Measurements from ENCODE around the gene NINJ2.
"Not testable (repeated sequence)": the region's sequence is repeated elsewhere in the genome, so short reads cannot be mapped to it uniquely, and the experiment has no call there.

NINJ2 gene, protein sequence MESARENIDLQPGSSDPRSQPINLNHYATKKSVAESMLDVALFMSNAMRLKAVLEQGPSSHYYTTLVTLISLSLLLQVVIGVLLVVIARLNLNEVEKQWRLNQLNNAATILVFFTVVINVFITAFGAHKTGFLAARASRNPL

DNA sequence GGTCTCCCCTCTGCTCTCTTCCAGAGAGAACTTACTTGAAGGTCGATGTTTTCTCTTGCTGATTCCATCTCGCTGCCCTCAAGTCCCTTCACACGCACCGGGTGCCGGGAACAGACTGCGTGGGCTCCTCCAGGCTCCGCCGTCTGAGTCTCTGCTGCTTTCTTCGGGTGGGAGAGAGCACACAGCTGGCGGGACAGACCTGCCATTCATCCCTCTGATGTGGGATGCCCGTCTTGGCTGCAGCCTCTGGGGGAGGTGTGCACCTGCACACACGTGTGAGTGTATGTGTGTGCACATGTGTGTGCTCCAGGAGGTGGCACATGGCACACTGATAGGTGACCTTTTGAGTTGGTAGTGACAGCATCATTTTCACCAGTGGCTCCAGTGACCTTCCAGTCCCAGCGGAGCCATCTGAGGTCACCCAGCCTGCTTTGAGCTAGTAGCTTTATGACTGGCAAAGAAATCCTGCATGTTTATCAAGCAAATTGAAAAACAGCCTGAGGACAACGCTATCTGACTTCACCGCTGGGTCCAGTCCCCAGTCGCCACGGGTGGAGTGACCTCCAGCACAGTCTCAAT, at the start of gene NINJ2:
Gene NINJ2 (minus strand): TSS at position 153 of the 579 bp plus-strand sequence. CDS start 85 bp downstream, at position 68.
- DNase-seq (ENCODE audit: extremely low spot score, insufficient read length, low read depth) (no peak), FAIRE-seq (no peak)

DNA sequence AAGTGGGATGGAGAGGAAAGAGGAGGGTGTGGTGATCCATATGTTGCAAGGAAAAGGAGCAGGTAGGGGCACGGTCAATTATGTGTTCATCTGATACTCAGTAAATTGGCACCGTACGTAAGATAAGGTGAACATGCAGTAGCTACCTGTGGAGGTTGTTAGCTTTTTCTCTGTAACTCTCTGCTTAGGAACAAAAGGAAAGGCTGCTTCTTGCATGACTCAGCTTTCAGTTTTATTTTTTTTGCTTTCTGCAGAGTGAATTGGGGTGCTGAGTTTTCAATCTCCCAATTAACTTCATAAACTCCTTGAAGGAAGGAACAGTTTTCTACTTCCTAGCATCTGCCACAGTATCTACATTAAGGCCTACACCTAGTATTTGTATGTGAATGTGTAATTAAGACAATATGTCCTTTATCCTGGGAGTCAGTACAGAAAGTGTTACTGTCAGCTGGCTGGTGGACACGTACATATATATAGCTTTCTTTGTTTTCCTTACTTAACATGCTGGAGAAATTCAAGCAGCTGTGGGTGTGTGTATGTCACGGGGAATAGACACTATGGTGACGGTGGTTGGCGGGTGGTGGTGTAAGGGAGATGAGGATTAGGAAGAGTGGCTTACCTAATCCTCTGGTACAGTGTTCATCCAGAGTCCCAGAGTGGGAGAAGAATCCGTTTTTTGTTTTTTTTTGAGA, 49.1 kb upstream of the NINJ2 start:
- FAIRE-seq = peak; percentile 9
- DNase-seq (ENCODE audit: extremely low spot score, insufficient read length, low read depth) = no peak

DNA sequence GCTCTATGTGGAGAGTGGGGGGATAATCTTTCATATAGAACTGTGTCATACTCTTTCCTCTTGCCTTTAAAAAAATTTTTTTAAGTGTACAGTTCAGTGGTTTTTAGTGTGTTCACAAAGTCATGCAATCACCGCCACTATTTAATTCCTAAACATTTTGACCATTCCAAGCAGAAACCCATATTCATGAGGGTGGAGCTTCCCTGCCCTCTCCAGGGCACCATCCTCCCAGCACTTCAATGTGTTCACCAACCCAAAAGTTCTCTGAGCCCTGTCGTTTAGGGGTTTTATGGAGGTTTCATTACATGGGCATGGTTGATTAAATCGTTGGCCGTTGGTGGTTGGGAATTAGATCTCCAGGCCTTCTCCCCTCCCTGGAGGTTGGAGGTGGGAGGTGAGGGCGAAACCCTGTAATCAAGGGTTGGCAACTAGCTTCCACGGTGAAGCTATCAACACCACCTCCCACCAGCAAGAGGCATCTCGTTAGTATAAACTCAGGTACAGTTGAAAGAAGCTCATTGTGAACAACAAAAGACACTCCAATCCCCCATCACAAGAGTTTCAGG, 46.3 kb upstream of the NINJ2 start:
- DNase-seq (ENCODE audit: extremely low spot score, insufficient read length, low read depth) (no peak), FAIRE-seq (no peak)

DNA sequence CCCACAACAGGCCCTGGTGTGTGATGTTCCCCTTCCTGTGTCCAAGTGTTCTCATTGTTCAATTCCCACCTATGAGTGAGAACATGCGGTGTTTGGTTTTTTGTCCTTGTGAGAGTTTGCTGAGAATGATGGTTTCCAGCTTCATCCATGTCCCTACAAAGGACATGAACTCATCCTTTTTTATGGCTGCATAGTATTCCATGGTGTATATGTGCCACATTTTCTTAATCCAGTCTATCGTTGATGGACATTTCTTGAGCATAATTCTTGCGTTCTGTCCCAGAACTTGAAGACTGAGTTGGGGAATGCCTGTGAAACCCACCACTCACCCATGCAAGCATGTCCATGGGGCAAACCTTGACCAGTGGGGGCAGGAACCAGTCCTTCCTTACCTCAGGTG, 44.8 kb upstream of the NINJ2 start:
- DNase-seq (ENCODE audit: extremely low spot score, insufficient read length, low read depth); FAIRE-seq: not testable (repeated sequence)

DNA sequence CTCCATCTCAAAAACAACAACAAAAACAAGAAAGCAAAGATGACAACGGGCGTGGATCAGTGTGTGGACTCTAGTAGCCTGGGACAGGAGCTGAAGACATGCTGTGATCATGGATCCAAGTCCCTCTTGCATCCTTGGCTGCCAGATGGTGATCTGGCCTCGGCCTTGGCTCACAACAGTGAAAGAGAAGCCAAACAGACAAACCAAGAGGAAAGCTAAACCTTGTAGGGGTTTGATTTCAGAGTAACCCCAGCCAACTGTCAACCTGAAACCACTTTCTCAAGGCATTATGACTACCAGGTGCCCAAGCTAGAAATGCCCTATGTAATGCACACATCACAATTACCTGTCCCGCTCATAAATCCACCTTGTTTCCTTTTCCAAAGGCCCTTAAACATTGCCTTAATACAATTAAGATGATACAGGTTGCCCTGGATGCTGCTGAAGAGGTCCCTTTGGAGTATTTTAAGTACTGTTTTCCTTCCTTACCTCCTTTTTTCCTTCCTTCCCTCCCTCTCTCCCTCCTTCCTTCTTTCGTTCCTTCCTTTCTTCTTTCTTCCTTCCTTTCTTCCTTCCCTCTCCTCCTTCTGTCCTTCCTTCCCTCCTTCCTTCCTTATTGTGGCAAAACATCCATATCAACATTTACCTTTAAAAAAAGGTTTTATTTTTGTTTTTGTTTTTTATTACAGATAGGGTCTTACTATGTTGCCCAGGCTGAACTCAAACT, 41.4 kb upstream of the NINJ2 start:
- DNase-seq (ENCODE audit: extremely low spot score, insufficient read length, low read depth) = no peak
- FAIRE-seq = no peak

DNA sequence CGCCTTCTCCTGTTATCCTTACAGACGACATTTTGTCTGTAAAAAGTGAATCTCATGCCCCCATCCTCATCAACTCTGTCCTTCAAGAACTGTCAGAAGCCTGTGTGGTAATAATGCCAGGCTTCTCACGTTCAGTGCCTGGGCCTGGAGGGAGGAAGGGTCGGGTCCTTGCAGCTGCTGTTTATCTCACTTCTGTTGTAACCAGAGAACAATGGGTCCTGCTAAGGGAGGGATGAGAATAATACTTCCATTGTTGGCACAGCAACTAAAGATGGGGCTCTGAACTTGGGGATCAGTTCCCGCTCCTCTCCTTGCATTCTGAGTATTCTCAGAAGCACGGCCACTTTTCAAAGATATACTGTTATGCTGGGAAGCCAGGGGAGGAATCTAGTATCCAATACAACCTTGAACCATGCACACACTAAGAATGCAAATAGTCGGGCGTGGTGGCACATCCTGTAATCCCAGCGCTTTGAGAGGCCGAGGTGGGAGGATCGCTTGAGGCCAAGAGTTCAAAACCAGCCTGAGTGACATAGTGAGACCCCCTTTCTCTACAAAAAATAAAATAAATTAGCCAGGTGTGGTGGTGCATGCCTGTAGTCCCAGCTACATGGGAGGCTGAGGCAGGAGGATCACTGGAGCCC, 38.8 kb upstream of the NINJ2 start:
- no peak for FAIRE-seq

DNA sequence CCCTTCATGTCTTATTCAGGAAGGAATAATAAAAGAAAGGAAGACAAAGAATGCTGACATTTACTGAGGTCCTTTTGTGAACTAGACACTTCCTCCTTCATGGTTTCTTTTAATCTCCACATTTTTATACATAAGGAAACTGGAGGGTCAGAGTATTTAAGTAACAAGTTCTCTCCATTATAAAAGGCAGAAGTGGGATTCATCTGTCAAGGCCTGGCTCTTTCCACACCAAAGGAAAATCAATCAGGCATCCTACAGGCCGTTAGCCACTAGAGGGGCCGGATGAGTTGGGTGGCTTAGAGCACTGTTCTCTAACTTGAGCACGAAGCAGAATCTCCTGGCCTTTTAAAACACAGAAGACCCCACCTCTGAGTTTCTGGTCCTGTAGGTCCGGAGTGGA, 36.8 kb upstream of the NINJ2 start:
- no peak for DNase-seq (ENCODE audit: extremely low spot score, insufficient read length, low read depth)
- FAIRE-seq = no peak

More for the DNA sequence above, 38.8 kb upstream of the NINJ2 start:
- DNase-seq (ENCODE audit: extremely low spot score, insufficient read length, low read depth) = no peak

DNA sequence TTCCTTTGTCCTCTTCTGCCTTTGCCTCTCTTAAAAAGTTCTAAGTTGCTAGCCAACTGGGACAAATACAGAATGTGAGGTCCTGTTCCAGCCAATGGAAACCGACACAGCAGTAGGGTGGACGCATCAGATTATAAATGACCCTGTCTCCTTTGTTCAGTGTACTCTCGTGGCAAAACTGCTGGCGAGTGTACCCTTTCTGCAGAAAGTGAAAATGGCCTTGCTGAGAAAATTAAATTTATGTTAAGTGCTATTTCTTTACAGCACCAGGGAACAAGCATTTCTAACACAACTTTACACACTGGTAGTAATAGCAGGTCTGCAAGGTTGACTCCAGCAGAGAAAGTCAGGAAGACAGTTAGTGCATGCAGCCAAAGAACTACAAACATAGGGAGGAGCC, 35.0 kb upstream of the NINJ2 start:
- not testable (repeated sequence) for DNase-seq (ENCODE audit: extremely low spot score, insufficient read length, low read depth); FAIRE-seq

DNA sequence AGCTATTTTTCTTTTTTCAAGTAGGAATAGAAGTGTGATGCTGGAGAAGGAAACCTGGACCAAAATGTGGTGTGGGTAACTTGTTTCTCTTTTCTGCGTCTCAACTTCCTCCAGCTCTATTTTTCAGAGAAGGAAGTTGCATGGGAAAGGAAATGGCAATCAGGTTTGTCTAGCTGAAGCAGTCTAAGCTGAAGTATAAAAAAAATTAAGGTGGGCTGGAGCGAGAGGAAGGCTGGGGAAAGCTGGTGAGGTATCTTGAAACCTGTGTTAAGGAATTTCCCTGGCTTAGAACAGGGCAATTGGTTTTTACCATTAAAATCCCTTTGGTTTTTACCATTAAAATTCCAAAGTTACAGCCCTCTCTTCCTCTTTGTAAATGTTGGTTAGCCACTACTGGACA, 34.2 kb upstream of the NINJ2 start:
- DNase-seq (ENCODE audit: extremely low spot score, insufficient read length, low read depth) (no peak), FAIRE-seq (peak; percentile 18)

DNA sequence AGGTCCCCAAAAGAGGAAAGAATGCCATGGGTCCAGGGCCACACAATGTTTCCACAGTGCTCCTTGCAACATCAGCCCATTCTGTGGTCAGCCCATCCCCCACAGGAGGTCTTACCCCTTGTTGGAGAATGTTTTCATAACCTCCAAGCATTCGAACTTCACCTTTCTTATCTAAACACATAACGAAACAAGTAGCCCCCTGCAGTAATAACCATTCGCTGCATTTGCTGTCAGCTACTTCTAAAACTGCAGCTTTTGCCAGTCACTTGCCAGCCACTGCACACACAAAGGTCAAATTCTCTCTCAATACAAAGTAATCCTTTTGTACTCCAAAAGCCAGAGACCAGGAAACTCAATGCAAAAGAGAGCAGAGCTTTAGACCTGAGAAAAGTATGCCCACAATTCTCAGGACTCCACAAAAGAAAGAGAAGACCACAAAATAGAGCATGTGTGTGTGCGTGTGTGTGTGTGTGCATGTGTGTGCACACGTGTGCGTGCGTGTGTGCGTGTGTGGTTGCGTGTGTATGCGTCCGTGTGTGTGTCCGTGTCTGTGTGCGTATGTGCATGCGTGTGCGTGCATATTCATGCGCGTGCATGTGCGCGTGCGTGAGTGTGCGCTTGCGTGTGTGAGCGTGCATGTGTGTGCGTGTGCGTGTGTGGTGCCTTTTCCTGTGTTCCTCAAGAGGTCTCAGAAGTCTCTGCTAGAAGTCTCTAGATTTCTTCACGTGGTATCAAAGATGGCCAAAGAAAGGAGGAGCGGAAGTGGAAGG, 31.7 kb upstream of the NINJ2 start:
- DNase-seq (ENCODE audit: extremely low spot score, insufficient read length, low read depth) (no peak), FAIRE-seq (no peak)

DNA sequence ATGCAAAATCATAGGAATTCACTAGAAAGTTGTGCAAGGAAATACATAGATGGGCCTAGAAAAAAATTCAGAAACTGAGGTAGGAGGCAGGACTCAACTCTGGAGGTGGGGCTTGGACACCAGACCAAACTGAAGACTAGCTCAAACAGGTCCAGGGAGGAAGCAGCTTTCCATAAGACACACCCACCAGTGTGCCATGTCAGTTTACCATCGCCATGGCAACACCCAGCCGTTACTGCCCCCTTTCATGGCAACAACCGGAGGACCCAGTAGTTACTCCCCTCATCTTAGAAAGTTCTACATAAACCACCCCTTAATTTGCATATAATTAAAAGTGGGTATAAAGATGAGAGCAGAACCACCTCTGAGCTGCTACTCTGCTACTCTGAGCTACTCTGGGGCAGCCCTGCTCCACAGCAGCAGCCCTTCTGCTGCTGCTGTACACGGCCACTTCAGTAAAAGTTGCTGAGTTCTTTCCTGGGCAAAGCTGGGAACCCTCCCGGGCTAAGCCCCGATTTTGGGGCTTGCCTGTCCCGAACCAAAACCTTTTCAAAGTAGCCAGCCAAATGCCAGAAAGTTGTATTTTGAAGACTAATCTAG, 30.8 kb upstream of the NINJ2 start:
- DNase-seq (ENCODE audit: extremely low spot score, insufficient read length, low read depth) (no peak), FAIRE-seq (no peak)

DNA sequence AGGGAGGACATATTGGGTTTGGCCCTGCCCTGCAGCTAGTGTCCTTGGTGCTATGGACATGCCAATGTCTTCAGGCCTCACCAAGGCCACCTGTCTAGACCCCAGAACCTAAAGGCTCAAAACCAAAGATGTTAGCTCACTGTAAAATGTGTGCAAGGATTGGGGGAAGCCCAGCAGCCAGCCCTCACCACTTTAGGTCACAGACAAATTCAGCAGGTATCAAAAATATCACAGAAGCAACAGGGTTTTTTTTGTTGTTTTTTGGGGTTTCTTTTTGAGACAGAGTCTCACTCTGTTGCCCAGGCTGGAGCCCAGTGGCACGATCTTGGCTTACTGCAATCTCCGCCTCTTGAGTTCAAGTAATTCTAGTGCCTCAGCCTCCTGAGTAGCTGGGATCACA, 29.0 kb upstream of the NINJ2 start:
- FAIRE-seq = no peak
- no peak for DNase-seq (ENCODE audit: extremely low spot score, insufficient read length, low read depth)

DNA sequence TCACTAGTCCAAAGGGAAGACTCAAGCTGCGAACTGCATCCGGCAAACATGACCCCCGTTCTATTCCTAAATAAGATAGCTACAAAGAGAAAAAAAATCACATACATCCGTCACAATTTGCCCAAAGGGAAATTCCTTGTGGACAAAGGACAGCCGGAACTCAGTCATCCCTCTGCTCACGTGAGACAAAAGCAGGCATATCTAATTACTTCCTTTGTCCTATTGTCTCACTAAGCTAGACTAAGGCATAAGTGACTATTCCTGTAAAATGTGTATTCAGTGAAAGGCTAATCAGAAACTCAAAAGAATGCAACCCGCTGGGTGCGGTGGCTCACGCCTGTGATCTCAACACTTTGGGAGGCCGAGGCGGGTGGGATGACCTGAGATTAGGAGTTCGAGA, 27.2 kb upstream of the NINJ2 start:
- FAIRE-seq = no peak
- DNase-seq (ENCODE audit: extremely low spot score, insufficient read length, low read depth) = no peak

DNA sequence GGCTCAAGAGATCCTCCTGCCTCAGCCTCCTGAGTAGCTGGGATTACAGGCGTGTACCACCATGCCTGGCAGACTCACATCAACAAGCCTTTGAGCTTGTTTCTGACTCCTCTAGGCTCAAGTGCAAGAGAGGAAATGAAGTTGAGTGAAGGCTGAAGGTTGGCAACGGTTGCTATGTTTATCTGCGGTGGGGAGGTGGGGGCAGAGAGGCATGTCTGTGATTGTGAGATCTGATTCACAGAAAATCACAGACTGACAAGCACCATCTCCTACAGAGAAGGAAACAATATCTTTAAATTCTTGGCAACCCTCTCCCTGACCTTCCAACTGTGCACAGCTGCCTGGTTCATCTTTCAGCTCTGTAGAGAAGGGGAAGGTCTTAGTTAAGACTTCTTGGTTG, 22.1 kb upstream of the NINJ2 start:
- peak; percentile 89 for FAIRE-seq
- DNase-seq (ENCODE audit: extremely low spot score, insufficient read length, low read depth) = peak; percentile 44

DNA sequence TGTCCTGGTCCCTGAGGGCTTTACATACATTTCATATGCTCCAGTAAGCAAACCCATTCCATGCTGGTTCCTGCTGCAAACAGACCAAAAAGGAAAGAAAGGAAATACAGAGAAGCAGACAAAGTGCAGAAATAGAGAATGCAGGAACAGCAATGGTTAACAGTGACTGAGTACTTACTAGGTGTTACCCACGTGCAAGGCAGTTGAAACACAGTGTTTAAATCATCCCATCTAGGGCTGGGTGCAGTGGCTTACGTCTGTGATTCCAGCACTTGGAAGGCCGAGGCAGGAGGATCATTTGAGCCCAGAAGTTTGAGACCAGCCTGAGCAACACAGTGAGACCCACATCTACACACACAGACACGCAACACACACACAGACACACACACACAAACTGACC, 21.2 kb upstream of the NINJ2 start:
- peak; percentile 51 for FAIRE-seq
- DNase-seq (ENCODE audit: extremely low spot score, insufficient read length, low read depth) = no peak

DNA sequence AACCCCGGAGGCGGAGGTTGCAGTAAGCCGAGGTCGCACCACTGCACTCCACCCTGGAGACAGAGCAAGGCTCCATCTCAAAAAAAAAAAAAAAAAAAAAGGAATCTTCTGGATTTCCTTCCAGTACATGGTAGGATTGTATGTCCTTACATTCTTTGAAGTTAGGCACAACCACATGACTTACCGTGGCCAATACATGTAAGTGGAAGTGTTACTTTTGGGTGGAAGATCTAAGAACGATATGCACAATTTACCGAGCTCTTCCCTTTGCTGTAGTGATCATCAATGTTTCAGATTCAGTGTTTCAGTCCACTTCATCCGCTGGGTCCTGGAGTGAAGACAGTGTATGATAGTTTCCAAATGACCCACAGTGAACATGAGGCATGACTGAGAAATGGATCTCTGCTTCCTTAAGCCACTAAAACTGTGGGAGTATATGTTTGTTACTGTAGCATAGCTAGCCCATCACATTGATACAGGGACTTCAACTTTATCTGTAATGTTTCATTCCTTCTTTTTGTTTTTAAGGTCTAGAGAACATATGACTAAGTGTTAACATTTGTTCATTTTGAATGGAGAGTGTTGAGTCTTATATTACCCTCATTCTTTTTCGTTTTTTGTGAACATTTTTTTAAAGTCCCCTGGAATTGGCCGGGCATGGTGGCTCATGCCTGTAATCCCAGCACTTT, 18.5 kb upstream of the NINJ2 start:
- DNase-seq (ENCODE audit: extremely low spot score, insufficient read length, low read depth) = no peak
- FAIRE-seq = peak; percentile 83

DNA sequence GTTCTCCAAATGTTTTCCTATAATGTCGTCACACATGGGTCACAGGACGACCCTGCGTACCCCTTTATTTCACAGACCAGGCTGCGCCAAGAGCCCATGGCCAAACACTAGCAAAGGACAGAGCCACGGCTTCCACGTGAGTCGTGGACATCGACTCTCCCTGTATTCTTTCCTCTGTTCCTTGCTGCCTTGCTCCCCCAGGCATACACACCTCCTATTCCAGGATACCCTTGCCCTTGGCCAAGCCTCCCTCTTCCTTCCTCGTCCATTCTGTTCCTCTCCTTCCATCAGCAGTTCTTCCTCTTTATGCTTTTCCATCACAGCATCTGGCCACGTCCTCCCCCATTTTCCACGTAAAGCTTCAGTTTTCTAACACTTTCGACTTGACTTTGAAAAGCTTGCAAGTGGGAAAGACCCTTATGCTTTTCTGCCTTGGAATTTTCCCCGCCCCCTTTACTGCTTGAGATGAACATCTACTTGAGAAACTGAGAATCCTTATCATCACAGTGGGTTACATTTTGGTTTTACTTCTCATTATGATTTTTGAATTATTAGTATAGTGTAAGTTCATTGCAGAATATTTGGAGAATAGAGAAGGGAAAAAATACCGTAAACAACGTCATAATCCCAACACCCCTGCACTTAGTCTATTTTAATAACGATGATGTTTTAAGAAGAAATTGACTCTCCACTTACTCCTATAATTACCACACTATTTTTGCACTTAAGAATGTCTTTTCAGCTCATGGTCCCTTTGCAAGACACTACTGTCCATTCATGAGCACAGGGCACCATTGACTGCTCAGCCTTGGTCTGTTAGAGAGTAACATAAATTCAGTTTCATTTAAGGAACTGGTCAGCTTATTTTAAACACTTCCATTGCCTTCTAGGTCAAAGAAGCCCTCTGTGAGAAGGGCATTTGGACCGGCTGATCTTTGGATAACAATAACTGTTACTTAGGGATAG, 15.8 kb upstream of the NINJ2 start:
- FAIRE-seq (peak; percentile 79), DNase-seq (ENCODE audit: extremely low spot score, insufficient read length, low read depth) (no peak)

Measured in GM18507 (cell line).